ENCODE data around the gene C2orf72.
A peak's percentile ranks its signal among the peaks of the same experiment; 100 is the strongest.
"Not testable (repeated sequence)": the region's sequence is repeated elsewhere in the genome, so short reads cannot be mapped to it uniquely, and the experiment has no call there.

The C2orf72 gene

DNA sequence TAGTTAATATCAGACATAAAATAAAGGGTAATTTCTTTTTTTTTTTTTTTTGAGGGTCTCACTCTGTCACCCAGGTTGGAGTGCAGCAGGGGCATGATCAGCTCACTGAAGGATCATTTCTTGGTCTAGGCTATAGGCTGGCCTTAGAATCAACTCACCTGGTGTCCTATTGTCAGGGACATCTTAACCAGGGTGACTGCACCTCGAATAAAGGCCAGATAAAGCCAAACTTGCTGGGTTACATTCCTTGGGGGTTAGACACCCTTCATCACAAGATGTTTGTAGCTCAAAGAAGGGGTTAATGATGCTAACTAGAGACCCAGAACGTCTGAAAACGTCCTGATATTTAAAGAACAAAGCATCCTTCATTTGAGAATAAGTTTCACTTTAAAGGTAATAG, 23.5 kb upstream of the C2orf72 start:
- DNase-seq, result no peak

DNA sequence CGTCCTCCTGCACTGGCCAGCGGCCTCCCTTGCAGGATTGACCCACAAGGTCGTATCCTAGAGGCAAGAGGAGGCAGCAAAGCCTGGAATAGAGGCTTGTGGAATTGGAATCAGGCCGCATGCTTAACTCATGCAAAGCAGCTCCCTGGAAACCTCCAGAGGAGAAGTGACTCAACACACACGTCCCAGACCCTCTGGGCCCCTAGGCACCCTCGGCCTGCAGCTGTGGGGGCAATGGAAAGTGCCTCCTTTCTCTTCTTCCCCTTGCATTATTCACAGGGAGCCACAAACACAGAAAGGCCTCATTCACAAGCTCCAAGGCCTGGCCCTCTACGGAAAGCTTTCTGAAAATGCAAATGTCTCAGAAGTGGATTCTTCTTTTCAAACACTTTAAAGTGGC, 21.8 kb upstream of the C2orf72 start:
- peak in 36 of 51 donors; percentile 21 to 86 (median 61) for DNase-seq

- DNase-seq, result peak in 13 of 51 donors; percentile 14 to 68 (median 54)
Observed at GRCh38 chr2:231015926-231016325, 21.4 kb upstream of the C2orf72 start.

GRCh38 chr2:231016566-231017230, 20.6 kb upstream of the C2orf72 start:
- no peak for DNase-seq

DNA sequence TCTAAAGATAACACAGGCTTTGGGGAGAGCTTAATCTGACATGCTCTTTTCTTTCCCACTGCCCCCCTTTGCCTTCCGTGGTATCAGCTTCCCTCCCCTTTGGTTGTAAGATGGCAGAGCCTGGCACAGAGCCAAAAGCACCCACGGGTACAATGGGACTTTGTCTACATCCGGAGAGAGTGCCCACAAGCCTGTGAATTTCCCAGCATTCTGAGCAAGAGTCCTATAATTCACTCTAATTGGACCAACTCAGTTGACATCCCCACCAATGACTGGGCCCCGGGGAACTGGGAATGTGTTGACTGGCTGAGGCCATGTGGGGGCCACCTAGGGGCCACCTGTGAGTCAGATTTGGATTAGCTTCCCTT, 20.1 kb upstream of the C2orf72 start:
- peak in 39 of 51 donors; percentile 16 to 91 (median 72) for DNase-seq

- DNase-seq, result no peak
Observed at GRCh38 chr2:231018184-231018583, 19.1 kb upstream of the C2orf72 start.

DNA sequence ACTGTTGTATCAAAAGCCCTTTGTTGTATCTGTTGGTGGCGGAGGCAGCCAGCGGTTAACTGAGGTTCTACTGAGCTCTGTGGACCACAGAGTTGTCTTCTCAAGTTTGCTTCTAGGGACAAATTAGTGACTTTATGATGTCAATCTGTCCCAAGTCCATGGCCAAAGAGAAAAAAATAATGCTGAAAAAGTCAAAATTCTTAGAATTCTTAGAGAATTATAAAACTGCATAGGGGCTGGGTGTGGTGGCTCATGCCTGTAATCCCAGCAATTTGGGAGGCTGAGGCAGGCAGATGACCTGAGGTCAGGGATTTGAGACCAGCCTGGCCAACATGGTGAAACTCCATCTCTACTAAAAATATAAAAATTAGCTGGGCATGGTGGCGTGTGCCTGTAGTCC, 12.3 kb upstream of the C2orf72 start:
- DNase-seq, result not testable (repeated sequence)

DNA sequence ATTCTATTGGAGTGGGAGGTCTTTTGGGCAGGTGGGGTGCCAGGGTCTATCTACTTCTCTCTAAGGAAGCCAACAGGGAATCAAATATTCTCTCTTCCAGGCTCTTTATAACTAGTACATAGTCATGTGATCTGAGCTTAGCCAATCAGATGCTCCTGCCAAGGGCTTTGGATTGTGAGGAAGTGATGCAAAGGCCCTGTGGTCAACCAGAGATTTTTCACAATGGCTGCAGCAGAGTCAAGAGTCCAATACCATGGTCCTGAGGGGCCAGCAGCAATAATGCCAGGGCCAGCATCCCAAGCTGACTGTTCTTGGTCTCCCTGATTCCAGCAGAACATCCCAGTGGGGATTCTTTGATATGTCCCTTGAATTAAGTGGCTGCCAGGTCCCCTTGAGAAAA, 8.4 kb upstream of the C2orf72 start:
- no peak for DNase-seq

DNA sequence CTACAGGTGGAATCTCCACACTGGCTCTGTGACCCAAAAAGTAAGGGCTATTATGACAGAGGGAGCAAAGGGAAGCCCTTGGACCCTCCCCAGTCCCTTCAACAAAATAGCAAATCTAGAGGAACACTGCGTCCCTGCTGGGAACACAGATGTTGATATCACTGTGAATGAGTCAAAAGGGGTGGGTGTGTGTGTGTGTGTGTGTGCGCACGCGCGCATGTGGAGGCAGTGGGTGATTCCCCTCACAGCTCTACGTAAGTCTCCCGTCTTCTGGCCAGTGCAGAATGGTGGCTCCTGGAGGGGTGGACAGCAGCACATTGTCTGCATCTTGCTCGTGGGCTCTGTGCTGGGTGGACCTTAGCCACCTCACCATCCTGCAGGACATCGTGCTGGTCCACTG, 7.8 kb upstream of the C2orf72 start:
- DNase-seq, result peak in 1 of 51 donors; percentile 18

DNA sequence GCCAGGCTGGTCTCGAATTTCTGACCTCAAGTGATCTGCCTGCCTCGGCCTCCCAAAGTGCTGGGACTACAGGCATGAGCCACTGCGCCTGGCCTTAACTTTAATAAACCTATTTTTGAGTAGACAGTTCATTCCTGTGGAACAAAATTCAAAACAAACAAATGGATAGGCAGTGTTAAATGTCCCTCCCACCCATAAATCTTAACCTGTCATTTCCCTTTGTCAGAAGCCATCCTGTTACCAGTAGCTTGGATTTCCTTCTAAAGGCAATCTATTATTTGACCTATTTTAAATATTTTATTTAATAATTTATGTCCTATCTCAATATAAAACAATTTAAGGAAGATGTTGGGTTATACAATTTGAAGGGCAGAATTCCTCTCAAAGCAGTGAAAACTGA, 6.6 kb upstream of the C2orf72 start:
- no peak for DNase-seq

- DNase-seq, result no peak
Observed at GRCh38 chr2:231032575-231033140, 4.7 kb upstream of the C2orf72 start.

DNA sequence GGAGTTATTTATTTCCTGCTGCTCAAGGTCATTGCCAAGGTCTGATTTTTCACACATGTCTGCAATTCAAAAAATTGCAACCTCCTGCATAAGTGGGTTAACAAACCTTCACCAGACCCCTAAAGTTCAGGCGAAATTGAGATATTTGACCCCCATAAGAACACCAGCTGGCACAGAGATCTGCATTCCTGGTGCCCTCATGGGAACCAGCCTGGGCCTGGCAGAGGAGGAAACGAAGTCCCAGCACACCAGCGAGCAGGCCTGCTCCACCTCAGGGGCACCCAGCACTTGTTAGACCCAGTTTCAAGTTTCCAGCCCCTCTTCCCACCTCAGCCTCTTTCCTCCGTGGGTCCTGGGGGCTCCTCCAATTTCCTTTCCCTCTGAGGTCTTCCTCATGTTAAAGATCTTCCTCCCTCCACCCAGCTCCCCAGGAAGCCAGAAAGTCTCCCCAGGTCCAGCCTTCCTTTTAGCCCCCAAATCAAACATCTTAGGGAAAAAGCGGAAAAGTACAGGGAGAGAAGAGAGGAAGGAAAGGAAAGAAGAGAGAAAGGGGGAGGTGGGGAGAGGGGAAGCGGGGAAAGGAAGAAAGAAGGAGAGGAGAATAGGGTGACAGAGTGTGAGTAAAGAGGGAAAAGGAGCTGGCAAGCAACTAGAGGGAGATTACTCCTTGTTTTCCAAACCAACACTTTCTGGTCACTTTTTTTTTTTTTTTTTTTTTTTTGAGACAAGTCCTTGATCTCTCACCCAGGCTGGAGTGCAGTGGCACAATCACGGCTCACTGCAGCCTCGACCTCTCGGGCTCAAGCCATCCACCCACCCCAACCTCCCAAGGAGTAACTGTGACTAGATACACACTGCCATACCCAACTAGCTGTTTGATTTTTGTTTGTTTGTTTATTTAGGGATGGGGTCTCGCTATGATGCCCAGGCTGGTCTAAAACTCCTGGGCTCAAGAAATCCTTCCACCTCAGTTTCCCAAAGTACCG, 3.9 kb upstream of the C2orf72 start:
- no peak for DNase-seq

- no peak for DNase-seq
Observed at GRCh38 chr2:231034291-231034882, 2.9 kb upstream of the C2orf72 start.

GRCh38 chr2:231036131-231036530, 1.2 kb upstream of the C2orf72 start:
- DNase-seq, result no peak

- DNase-seq, result no peak
Observed at GRCh38 chr2:231036578-231037106, 681 bp upstream of the C2orf72 start.

DNA sequence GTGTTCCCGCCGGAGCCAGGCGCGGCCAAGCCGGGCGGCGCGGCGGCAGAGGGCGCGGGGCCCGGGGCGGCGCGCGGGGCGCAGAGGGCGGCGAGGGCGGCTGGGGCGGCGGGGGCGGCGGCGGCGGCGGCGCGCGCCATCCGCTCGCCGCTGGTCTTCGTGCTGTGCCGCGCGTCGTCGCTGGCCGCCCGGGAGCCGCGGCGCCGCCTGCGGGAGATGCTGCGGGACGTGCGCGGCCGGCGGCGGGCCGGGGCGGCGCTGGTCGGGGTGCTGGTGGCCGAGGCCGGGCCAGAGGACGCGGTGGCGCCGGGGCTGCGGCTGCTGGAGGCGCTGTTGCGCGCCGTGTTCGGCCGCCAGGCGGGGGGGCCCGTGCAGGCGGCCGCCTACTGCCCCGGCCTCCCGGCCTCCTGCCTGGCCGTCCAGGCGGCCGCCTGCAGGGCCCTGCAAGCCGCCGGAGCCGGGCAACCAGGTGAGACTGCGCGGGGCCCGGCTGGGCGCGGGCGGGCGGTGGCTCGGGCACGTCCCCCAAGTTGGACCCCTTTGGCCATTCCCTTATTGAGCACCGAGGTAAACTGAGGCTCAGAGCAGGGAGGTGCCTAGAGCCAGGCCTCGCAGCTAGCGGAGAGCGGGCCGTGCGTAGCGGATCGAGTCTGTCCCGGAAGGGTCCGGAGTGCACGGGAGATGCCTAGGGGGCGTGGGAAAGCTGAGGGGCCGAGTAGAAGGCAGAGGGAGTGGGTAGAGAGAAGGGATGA, 584 bp downstream of the C2orf72 start:
- peak in 35 of 51 donors; percentile 20 to 80 (median 43) for DNase-seq

GRCh38 chr2:231038483-231039293, 1.4 kb downstream of the C2orf72 start:
- peak in 3 of 51 donors; percentile 34 to 55 (median 43) for DNase-seq

DNA sequence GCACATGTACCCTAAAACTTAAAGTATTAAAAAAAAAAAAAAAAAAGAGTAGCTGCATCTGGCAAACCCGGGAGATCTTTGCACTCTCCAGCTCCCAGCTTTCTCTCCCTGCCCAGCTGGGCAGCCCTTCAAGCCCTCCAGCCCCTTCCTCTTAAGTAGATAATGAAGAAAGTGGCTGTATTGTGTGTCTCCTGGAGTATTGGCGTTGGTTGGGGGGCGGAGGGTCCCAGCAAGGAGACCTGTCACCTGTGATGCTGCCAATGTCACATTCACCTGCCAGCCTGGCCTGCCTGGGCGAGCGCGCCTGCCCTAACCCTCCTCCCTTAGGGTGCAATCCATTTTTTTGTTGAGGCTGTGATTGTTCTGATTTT, 2.0 kb downstream of the C2orf72 start:
- DNase-seq, result no peak

DNA sequence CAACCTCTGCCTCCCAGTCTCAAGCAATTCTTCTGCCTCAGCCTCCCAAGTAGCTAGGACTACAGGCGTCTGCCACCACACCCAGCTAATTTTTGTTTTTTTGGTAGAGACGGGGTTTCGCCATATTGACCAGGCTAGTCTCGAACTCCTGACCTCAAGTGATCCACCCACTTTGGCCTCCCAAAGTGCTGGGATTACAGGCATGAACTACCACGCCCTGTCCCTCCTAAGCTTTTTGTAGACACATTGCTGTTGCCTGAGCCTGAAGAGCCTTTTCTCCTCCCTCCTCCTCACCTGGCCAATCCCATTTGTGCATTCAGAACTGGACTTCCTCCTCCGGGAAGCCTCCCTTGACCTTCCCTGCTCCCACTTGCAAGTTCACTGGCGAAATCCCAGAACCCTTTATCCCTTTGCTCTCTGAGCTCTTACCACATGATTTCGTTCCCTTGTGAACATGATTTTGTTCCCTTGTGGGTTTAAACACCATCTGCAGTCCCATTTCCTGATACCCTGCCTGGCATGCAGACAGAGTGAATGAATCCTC, 2.6 kb downstream of the C2orf72 start:
- DNase-seq, result no peak
